Peyer's patch (tissue), 4 donors: ENCODE measurements around the gene CHRNB2.

ENCODE experiments used
- CTCF ChIP-seq, 6 experiments: fragments of 450-650 bp in 4 of 6; fragments of 200-600 bp in 2 of 6; sonication (generic) in 1 of 6; IDR thresholded peaks; one replicate each; pipeline ENCODE4 v1.5.1; 2017 to 2019; ENCODE audit warnings: antibody characterized with exemption in 6 of 6, mild to moderate bottlenecking in 3 of 6, moderate library complexity in 1 of 6
- POLR2A ChIP-seq, 2 donors: fragments of 450-650 bp; IDR thresholded peaks; one replicate each; pipeline ENCODE4 v1.5.1; 2017; ENCODE audit warnings: antibody characterized with exemption in 2 of 2, mild to moderate bottlenecking in 2 of 2, moderate library complexity in 2 of 2

- no peak for TF ChIP-seq CTCF (IDR thresholded peaks at IDR 0.05)
- TF ChIP-seq POLR2A (IDR thresholded peaks at IDR 0.05) = no peak
Observed at GRCh38 chr1:154581766-154582165, 14.2 kb downstream of the CHRNB2 start.
